Measurements from ENCODE around the gene TSPAN14. TPM values are rescaled to one million over a fixed set of nuclear protein-coding genes. Genes with fewer than 3 reads are reported as not detected.

Gene TSPAN14
- total and polyA plus RNA-seq, 2 of the 13 experiments (the other 11 are each of a cell fraction or from before 2014, with no cell fraction given): 24.1 to 80.6 TPM

- TF ChIP-seq KIAA2018 (CRISPR knock-in tag; IDR thresholded peaks at IDR 0.05; ENCODE audit: borderline replicate concordance) (no peak), E2F1 (CRISPR knock-in tag; IDR thresholded peaks at IDR 0.05) (no peak), ZSCAN9 (CRISPR knock-in tag; IDR thresholded peaks at IDR 0.05; ENCODE audit: borderline replicate concordance) (no peak), ZBTB7B (CRISPR knock-in tag; IDR thresholded peaks at IDR 0.05) (0 out of 2 replicates have a peak, but pooled peaks have one; percentile 26), NR2C2 (CRISPR knock-in tag; IDR thresholded peaks at IDR 0.05; ENCODE audit: borderline replicate concordance) (peak; percentile 42; the same call in 1 of the 2 replicates), ZBTB37 (CRISPR knock-in tag; IDR thresholded peaks at IDR 0.05) (no peak), ZNF703 (CRISPR knock-in tag; IDR thresholded peaks at IDR 0.05; ENCODE audit: borderline replicate concordance) (no peak), MAZ (IDR thresholded peaks at IDR 0.05; ENCODE audit: borderline replicate concordance, low read depth, low read length) (no peak), MAZ (CRISPR knock-in tag; IDR thresholded peaks at IDR 0.05; ENCODE audit: low read depth) (0 out of 2 replicates have a peak, but pooled peaks have one; percentile 43), ZNF615 (CRISPR knock-in tag; IDR thresholded peaks at IDR 0.05; ENCODE audit: borderline replicate concordance) (no peak), SMYD3 (CRISPR knock-in tag; IDR thresholded peaks at IDR 0.05) (no peak), HDAC2 (CRISPR knock-in tag; IDR thresholded peaks at IDR 0.05) (peak; percentile 58), ZSCAN25 (CRISPR knock-in tag; IDR thresholded peaks at IDR 0.05) (0 out of 2 replicates have a peak, but pooled peaks have one; percentile 68), SALL1 (CRISPR knock-in tag; IDR thresholded peaks at IDR 0.05) (peak; percentile 28; the same call in 1 of the 2 replicates), ATF7-NPFF (CRISPR knock-in tag; IDR thresholded peaks at IDR 0.05; ENCODE audit: low read depth) (no peak), TEAD3 (CRISPR knock-in tag; optimal IDR thresholded peaks at IDR 0.05; ENCODE audit: borderline replicate concordance) (peak; percentile 60), CHD4 (IDR thresholded peaks at IDR 0.05; ENCODE audit: borderline replicate concordance, low read length) (no peak), ZNF33B (CRISPR knock-in tag; IDR thresholded peaks at IDR 0.05) (no peak), FOSL2 (CRISPR knock-in tag; IDR thresholded peaks at IDR 0.05) (0 out of 2 replicates have a peak, but pooled peaks have one; percentile 5)
Observed at GRCh38 chr10:80414142-80414895, 39.8 kb upstream of the TSPAN14 start (continued).
